Measurements from ENCODE around the gene TBC1D22B. TPM values are rescaled to one million over a fixed set of nuclear protein-coding genes. Genes with fewer than 3 reads are reported as not detected.

TBC1D22B gene
- total and polyA plus RNA-seq, 2 experiments from 2014 or later = 9.1 to 19.9 TPM

DNA sequence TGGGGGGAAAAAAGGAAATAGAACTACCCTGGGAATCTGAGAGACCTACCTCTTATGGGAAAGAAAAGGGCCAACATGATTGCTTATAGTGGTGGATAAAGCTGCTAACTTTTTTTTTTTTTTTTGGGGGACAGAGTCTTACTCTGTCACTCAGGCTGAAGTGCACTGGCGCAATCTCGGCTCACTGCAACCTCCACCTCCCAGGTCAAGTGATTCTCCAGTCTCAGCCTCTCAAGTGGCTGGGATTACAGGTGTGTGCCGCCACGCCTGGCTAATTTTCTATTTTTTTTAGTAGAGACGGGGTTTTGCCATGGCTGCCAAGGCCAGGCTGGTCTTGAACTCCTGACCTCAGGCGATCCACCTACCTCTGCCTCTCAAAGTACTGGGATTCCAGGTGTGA lies 39.5 kb upstream of the TBC1D22B start (continued):
- TF ChIP-seq, protein P1, sequence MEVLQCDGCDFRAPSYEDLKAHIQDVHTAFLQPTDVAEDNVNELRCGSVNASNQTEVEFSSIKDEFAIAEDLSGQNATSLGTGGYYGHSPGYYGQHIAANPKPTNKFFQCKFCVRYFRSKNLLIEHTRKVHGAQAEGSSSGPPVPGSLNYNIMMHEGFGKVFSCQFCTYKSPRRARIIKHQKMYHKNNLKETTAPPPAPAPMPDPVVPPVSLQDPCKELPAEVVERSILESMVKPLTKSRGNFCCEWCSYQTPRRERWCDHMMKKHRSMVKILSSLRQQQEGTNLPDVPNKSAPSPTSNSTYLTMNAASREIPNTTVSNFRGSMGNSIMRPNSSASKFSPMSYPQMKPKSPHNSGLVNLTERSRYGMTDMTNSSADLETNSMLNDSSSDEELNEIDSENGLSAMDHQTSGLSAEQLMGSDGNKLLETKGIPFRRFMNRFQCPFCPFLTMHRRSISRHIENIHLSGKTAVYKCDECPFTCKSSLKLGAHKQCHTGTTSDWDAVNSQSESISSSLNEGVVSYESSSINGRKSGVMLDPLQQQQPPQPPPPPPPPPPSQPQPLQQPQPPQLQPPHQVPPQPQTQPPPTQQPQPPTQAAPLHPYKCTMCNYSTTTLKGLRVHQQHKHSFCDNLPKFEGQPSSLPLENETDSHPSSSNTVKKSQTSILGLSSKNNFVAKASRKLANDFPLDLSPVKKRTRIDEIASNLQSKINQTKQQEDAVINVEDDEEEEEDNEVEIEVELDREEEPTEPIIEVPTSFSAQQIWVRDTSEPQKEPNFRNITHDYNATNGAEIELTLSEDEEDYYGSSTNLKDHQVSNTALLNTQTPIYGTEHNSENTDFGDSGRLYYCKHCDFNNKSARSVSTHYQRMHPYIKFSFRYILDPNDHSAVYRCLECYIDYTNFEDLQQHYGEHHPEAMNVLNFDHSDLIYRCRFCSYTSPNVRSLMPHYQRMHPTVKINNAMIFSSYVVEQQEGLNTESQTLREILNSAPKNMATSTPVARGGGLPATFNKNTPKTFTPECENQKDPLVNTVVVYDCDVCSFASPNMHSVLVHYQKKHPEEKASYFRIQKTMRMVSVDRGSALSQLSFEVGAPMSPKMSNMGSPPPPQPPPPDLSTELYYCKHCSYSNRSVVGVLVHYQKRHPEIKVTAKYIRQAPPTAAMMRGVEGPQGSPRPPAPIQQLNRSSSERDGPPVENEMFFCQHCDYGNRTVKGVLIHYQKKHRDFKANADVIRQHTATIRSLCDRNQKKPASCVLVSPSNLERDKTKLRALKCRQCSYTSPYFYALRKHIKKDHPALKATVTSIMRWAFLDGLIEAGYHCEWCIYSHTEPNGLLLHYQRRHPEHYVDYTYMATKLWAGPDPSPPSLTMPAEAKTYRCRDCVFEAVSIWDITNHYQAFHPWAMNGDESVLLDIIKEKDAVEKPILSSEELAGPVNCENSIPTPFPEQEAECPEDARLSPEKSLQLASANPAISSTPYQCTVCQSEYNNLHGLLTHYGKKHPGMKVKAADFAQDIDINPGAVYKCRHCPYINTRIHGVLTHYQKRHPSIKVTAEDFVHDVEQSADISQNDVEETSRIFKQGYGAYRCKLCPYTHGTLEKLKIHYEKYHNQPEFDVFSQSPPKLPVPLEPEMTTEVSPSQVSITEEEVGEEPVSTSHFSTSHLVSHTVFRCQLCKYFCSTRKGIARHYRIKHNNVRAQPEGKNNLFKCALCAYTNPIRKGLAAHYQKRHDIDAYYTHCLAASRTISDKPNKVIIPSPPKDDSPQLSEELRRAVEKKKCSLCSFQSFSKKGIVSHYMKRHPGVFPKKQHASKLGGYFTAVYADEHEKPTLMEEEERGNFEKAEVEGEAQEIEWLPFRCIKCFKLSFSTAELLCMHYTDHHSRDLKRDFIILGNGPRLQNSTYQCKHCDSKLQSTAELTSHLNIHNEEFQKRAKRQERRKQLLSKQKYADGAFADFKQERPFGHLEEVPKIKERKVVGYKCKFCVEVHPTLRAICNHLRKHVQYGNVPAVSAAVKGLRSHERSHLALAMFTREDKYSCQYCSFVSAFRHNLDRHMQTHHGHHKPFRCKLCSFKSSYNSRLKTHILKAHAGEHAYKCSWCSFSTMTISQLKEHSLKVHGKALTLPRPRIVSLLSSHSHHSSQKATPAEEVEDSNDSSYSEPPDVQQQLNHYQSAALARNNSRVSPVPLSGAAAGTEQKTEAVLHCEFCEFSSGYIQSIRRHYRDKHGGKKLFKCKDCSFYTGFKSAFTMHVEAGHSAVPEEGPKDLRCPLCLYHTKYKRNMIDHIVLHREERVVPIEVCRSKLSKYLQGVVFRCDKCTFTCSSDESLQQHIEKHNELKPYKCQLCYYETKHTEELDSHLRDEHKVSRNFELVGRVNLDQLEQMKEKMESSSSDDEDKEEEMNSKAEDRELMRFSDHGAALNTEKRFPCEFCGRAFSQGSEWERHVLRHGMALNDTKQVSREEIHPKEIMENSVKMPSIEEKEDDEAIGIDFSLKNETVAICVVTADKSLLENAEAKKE (CRISPR knock-in tag; IDR thresholded peaks at IDR 0.05) = no peak
- TF ChIP-seq NANOG (IDR thresholded peaks at IDR 0.05; ENCODE audit: borderline replicate concordance) (no peak), ZNF114 (CRISPR knock-in tag; IDR thresholded peaks at IDR 0.05) (no peak), EZH2 (IDR thresholded peaks at IDR 0.05; ENCODE audit: low read depth, unreplicated experiment) (no peak), POLR2AphosphoS5 (IDR thresholded peaks at IDR 0.05; ENCODE audit: low read depth) (no peak), JUNB (IDR thresholded peaks at IDR 0.05; ENCODE audit: unreplicated experiment) (no peak), ZNF331 (CRISPR knock-in tag; IDR thresholded peaks at IDR 0.05; ENCODE audit: low read depth) (no peak)
- TF ChIP-seq, protein P2, sequence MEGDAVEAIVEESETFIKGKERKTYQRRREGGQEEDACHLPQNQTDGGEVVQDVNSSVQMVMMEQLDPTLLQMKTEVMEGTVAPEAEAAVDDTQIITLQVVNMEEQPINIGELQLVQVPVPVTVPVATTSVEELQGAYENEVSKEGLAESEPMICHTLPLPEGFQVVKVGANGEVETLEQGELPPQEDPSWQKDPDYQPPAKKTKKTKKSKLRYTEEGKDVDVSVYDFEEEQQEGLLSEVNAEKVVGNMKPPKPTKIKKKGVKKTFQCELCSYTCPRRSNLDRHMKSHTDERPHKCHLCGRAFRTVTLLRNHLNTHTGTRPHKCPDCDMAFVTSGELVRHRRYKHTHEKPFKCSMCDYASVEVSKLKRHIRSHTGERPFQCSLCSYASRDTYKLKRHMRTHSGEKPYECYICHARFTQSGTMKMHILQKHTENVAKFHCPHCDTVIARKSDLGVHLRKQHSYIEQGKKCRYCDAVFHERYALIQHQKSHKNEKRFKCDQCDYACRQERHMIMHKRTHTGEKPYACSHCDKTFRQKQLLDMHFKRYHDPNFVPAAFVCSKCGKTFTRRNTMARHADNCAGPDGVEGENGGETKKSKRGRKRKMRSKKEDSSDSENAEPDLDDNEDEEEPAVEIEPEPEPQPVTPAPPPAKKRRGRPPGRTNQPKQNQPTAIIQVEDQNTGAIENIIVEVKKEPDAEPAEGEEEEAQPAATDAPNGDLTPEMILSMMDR (conservative IDR thresholded peaks at IDR 0.05; ENCODE audit: low read depth in 2 of 2) = no peak
- TF ChIP-seq, protein P3, sequence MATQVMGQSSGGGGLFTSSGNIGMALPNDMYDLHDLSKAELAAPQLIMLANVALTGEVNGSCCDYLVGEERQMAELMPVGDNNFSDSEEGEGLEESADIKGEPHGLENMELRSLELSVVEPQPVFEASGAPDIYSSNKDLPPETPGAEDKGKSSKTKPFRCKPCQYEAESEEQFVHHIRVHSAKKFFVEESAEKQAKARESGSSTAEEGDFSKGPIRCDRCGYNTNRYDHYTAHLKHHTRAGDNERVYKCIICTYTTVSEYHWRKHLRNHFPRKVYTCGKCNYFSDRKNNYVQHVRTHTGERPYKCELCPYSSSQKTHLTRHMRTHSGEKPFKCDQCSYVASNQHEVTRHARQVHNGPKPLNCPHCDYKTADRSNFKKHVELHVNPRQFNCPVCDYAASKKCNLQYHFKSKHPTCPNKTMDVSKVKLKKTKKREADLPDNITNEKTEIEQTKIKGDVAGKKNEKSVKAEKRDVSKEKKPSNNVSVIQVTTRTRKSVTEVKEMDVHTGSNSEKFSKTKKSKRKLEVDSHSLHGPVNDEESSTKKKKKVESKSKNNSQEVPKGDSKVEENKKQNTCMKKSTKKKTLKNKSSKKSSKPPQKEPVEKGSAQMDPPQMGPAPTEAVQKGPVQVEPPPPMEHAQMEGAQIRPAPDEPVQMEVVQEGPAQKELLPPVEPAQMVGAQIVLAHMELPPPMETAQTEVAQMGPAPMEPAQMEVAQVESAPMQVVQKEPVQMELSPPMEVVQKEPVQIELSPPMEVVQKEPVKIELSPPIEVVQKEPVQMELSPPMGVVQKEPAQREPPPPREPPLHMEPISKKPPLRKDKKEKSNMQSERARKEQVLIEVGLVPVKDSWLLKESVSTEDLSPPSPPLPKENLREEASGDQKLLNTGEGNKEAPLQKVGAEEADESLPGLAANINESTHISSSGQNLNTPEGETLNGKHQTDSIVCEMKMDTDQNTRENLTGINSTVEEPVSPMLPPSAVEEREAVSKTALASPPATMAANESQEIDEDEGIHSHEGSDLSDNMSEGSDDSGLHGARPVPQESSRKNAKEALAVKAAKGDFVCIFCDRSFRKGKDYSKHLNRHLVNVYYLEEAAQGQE (IDR thresholded peaks at IDR 0.05; ENCODE audit: unreplicated experiment) = no peak
